ENCODE measurements around the gene CBR1. TPM values are rescaled to one million over a fixed set of nuclear protein-coding genes. Genes with fewer than 3 reads are reported as not detected.

CBR1 gene
- polyA plus RNA-seq, 3 donors: 36.9 to 114 (median 100) TPM

DNA sequence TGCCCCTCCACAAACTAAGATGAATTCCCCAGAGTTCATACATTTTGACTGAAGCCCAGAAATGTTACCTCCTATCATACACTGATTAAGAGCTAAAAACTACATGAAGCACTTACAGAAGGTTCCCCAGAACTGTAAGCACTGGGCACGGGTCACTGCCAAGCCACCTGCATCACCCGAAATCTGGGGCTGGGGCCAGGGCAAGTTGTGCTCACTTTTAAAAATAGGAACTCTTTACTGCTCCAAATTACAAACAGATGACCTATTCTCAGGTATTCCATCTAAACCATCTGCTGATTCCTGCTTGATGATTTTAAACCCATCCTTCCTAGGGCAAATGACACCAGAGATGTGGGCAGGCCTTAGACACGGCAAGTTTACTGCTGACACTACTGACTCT lies 14.3 kb upstream of the CBR1 start:
- Histone ChIP-seq H3K9me3 (replicated peaks in 1 of 2; ENCODE audit: control insufficient read depth in 1 of 2, insufficient read depth in 1 of 2, low read length in 2 of 2) (no peaks in the 10 kb centered on the region), H3K79me2 (ENCODE audit: insufficient read depth, low read length) (peaks cover 5% of the 10 kb centered on the region), H2AFZ (ENCODE audit: insufficient read depth, low read depth, low read length, poor library complexity, severe bottlenecking) (no peak overlapping the region), H3K4me2 (replicated peaks; ENCODE audit: extremely low read depth, low read length, poor library complexity, severe bottlenecking) (no peak overlapping the region), H3K27ac (ENCODE audit: low read depth in 1 of 2, low read length in 2 of 2) (no peak overlapping the region), H3K9ac (ENCODE audit: insufficient read depth, low read length, poor library complexity, severe bottlenecking) (no peak overlapping the region), H3K27me3 (ENCODE audit: control insufficient read depth in 2 of 2, insufficient read depth in 2 of 2, low read length in 2 of 2) (no peaks in the 10 kb centered on the region), H3K4me1 (ENCODE audit: control insufficient read depth in 1 of 2, insufficient read depth in 2 of 2, low read length in 2 of 2) (peaks cover 9 to 13% of the 10 kb centered on the region in 2 donors), H3K4me3 (replicated peaks in 1 of 3; ENCODE audit: low read depth in 2 of 3, low read length in 3 of 3) (no peak overlapping the region), H4K20me1 (ENCODE audit: insufficient read depth, low read length) (no peaks in the 10 kb centered on the region), H3K36me3 (replicated peaks in 1 of 2; ENCODE audit: control insufficient read depth in 1 of 2, insufficient read depth in 2 of 2, low read length in 2 of 2) (peaks cover 50 to 79% of the 10 kb centered on the region in 2 donors)
- peaks cover 0 to 2% (median 0%) of the 10 kb centered on the region in 7 donors for H3K9me3 Mint-ChIP-seq
- H3K36me3 Mint-ChIP-seq: peaks cover 64 to 74% of the 10 kb centered on the region in 2 donors
- H3K4me1 Mint-ChIP-seq: peaks cover 10% of the 10 kb centered on the region
- DNase-seq: no peak
- no peak overlapping the region for H3K4me3 Mint-ChIP-seq
- no peak for TF ChIP-seq CTCF (IDR thresholded peaks at IDR 0.05)
- H3K27me3 Mint-ChIP-seq (ENCODE audit: low read depth in 3 of 3): no peaks in the 10 kb centered on the region
- intact Hi-C loops (cut with micrococcal nuclease): no loop called here
- no peak overlapping the region for H3K27ac Mint-ChIP-seq
- WGBS (ENCODE audit: insufficient coverage): 84% methylated on average over 3 of the region's 3 CpGs

DNA sequence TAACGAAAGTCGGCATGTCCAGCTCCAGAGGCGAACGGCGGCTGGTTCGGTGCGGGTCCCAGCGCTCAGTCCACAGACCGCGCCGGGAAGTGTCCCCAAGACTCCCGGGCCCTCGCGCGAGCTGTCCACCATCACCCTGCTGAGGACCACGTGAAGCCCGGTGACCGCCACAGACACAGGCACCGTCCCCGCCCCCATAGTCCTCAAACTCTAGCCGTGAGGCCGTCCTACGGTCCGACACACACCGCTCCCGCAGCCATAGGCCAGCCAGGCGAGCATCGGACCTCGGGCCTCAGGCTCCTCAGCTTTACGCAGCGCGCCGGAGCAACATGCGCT lies 10.0 kb upstream of the CBR1 start:
- no peaks in the 10 kb centered on the region for H3K9me3 ChIP-seq (replicated peaks in 1 of 2; ENCODE audit: control insufficient read depth in 1 of 2, insufficient read depth in 1 of 2, low read length in 2 of 2)
- no peaks in the 10 kb centered on the region for H3K9me3 Mint-ChIP-seq
- peaks cover 13 to 18% of the 10 kb centered on the region in 2 donors for H3K4me1 ChIP-seq (ENCODE audit: control insufficient read depth in 1 of 2, insufficient read depth in 2 of 2, low read length in 2 of 2)
- H3K27me3 ChIP-seq (ENCODE audit: control insufficient read depth in 2 of 2, insufficient read depth in 2 of 2, low read length in 2 of 2): no peaks in the 10 kb centered on the region
- H3K27ac ChIP-seq (ENCODE audit: low read depth in 1 of 2, low read length in 2 of 2): peak overlapping the region; percentile 88 to 92
- H3K27ac Mint-ChIP-seq: peak overlapping the region; percentile 91 to 98 (median 96)
- no peak for TF ChIP-seq CTCF (IDR thresholded peaks at IDR 0.05)
- intact Hi-C loops (cut with micrococcal nuclease): loop anchor here (5.0 to 10.0 kb wide), 3 partner anchors 53 to 98 kb away; partner anchors contain the start of gene DOP1B (in 1 of the 2)
- H4K20me1 ChIP-seq (ENCODE audit: insufficient read depth, low read length): no peaks in the 10 kb centered on the region
- H2AFZ ChIP-seq (ENCODE audit: insufficient read depth, low read depth, low read length, poor library complexity, severe bottlenecking): peak overlapping the region; percentile 97
- H3K4me3 ChIP-seq (replicated peaks in 1 of 3; ENCODE audit: low read depth in 2 of 3, low read length in 3 of 3): peak overlapping the region; percentile 68 to 89 (median 89)
- under 1% methylated on average over 34 of the region's 34 CpGs for WGBS (ENCODE audit: insufficient coverage)
- H3K36me3 Mint-ChIP-seq: peaks cover 37 to 38% of the 10 kb centered on the region in 2 donors
- H3K27me3 Mint-ChIP-seq (ENCODE audit: low read depth in 3 of 3): peaks cover 1 to 5% (median 3%) of the 10 kb centered on the region in 3 donors
- H3K9ac ChIP-seq (ENCODE audit: insufficient read depth, low read length, poor library complexity, severe bottlenecking): peak overlapping the region; percentile 80
- peaks cover 14% of the 10 kb centered on the region for H3K4me1 Mint-ChIP-seq
- peaks cover 5% of the 10 kb centered on the region for H3K79me2 ChIP-seq (ENCODE audit: insufficient read depth, low read length)
- peak overlapping the region; percentile 85 for H3K4me2 ChIP-seq (replicated peaks; ENCODE audit: extremely low read depth, low read length, poor library complexity, severe bottlenecking)
- DNase-seq: peak in 2 of 3 donors; percentile 28 to 47
- peaks cover 22 to 38% of the 10 kb centered on the region in 2 donors for H3K36me3 ChIP-seq (replicated peaks in 1 of 2; ENCODE audit: control insufficient read depth in 1 of 2, insufficient read depth in 2 of 2, low read length in 2 of 2)
- H3K4me3 Mint-ChIP-seq: peak overlapping the region; percentile 92 to 96
